Measurements from ENCODE around the gene TRIM23. TPM values are rescaled to one million over a fixed set of nuclear protein-coding genes. Genes with fewer than 3 reads are reported as not detected.
A peak's percentile ranks its signal among the peaks of the same experiment; 100 is the strongest.
"Not testable (repeated sequence)": the region's sequence is repeated elsewhere in the genome, so short reads cannot be mapped to it uniquely, and the experiment has no call there.

Gene TRIM23
- total RNA-seq, 1 donor from 2014 or later, result 13.0 TPM

- ChIA-PET CTCF (interaction anchor here (1.1 kb wide), 1 partner anchor 142 kb away, joined by 3 read pairs; no protein-coding TSS in a partner anchor), POLR2A (interaction anchor here (1.3 to 1.6 kb wide), 2 partner anchors 63 to 300 kb away, joined by 4 to 6 read pairs; partner anchors contain the start of genes CENPK, ERBIN and PPWD1)
- intact Hi-C loops (cut with micrococcal nuclease), result loop anchor here (10.0 kb wide), 3 partner anchors 379 to 591 kb away; no protein-coding TSS in a partner anchor
- no peak for DNase-seq
- Mint-ChIP-seq H3K27me3 (no peaks in the 10 kb centered on the region), H3K9me3 (no peaks in the 10 kb centered on the region), H3K4me1 (peaks cover 40% of the 10 kb centered on the region), H3K36me3 (ENCODE audit: low read depth) (peaks cover 28% of the 10 kb centered on the region), H3K4me3 (peak overlapping the region; percentile 99), H3K27ac (peak overlapping the region; percentile 24)
- TF ChIP-seq, protein P1, sequence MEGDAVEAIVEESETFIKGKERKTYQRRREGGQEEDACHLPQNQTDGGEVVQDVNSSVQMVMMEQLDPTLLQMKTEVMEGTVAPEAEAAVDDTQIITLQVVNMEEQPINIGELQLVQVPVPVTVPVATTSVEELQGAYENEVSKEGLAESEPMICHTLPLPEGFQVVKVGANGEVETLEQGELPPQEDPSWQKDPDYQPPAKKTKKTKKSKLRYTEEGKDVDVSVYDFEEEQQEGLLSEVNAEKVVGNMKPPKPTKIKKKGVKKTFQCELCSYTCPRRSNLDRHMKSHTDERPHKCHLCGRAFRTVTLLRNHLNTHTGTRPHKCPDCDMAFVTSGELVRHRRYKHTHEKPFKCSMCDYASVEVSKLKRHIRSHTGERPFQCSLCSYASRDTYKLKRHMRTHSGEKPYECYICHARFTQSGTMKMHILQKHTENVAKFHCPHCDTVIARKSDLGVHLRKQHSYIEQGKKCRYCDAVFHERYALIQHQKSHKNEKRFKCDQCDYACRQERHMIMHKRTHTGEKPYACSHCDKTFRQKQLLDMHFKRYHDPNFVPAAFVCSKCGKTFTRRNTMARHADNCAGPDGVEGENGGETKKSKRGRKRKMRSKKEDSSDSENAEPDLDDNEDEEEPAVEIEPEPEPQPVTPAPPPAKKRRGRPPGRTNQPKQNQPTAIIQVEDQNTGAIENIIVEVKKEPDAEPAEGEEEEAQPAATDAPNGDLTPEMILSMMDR (IDR thresholded peaks at IDR 0.05), result no peak
- ATAC-seq (ENCODE audit: low read depth), result no peak
Measured at GRCh38 chr5:65625743-65626142, 1.6 kb upstream of the TRIM23 start.

- ChIA-PET CTCF (no interaction called here), POLR2A (interaction anchor here (1.1 to 1.6 kb wide), 5 partner anchors 18 to 520 kb away, joined by 3 to 24 read pairs (median 6); partner anchors contain the start of genes CENPK, ERBIN, PPWD1 and SREK1)
- Mint-ChIP-seq H3K4me1 (peaks cover 43% of the 10 kb centered on the region), H3K36me3 (ENCODE audit: low read depth) (peaks cover 26% of the 10 kb centered on the region), H3K9me3 (no peaks in the 10 kb centered on the region), H3K27ac (peak within 1 kb of the TSS; percentile 98), H3K27me3 (no peaks in the 10 kb centered on the region), H3K4me3 (peak within 1 kb of the TSS; percentile 99)
- ATAC-seq (ENCODE audit: low read depth) (peak; percentile 74), DNase-seq (peak; percentile 58)
- TF ChIP-seq, protein P1 (IDR thresholded peaks at IDR 0.05), result no peak
- intact Hi-C loops (cut with micrococcal nuclease), result loop anchor here (1.0 to 10.0 kb wide), 9 partner anchors 62 to 857 kb away; partner anchors contain the start of genes CENPK, CWC27, NLN and PPWD1
Measured at GRCh38 chr5:65624571-65625555, 730 bp upstream of the TRIM23 start, which contains the start of the genes SHLD3 and TRAPPC13. SHLD3 (plus strand) TSS chr5:65625027; CDS start chr5:65629588, 4,561 bp downstream. TRAPPC13 (plus strand) TSS chr5:65625027; CDS start chr5:65625061, 34 bp downstream.

- POLR2A ChIA-PET, result interaction anchor here (0.6 to 1.6 kb wide), 5 partner anchors 17 to 521 kb away, joined by 3 to 24 read pairs (median 5); partner anchors contain the start of genes CENPK, NLN, PPWD1 and SGTB
- intact Hi-C loops (cut with micrococcal nuclease), result loop anchor here (10.0 kb wide), 3 partner anchors 381 to 589 kb away; no protein-coding TSS in a partner anchor
- H3K4me3 Mint-ChIP-seq, result peak overlapping the region; percentile 99
Measured at GRCh38 chr5:65623482-65623881, 651 bp downstream of the TRIM23 start.

DNA sequence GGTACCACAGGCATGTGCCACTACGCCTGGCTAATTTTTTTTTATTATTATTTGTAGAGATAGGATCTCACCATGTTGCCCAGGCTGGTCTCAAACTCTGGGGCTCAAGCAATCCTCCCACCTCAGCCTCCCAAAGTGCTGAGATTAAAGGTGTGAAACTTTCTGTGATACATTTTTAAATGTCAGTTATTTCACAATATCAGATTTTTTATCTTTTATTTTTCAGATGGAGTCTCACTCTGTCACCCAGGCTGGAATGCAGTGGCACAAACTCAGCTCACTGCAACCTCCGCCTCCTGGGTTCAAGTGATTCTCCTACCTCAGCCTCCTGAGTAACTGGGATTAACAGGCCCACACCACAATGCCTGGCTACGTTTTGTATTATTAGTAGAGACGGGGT is 2.2 kb downstream of the TRIM23 start:
- H3K27ac Mint-ChIP-seq; H3K27me3 Mint-ChIP-seq; H3K9me3 Mint-ChIP-seq; CTCF ChIA-PET; ATAC-seq (ENCODE audit: low read depth); POLR2A ChIA-PET; DNase-seq; H3K4me3 Mint-ChIP-seq: not testable (repeated sequence)
- intact Hi-C loops (cut with micrococcal nuclease), result loop anchor here (10.0 kb wide), 3 partner anchors 383 to 587 kb away; no protein-coding TSS in a partner anchor
- peaks cover 50% of the 10 kb centered on the region for H3K4me1 Mint-ChIP-seq
- H3K36me3 Mint-ChIP-seq (ENCODE audit: low read depth), result peaks cover 30% of the 10 kb centered on the region

More at GRCh38 chr5:65623482-65623881, 651 bp downstream of the TRIM23 start:
- no peak for DNase-seq
- H3K4me1 Mint-ChIP-seq, result peaks cover 49% of the 10 kb centered on the region
- no peaks in the 10 kb centered on the region for H3K9me3 Mint-ChIP-seq
- H3K27me3 Mint-ChIP-seq, result no peaks in the 10 kb centered on the region
- CTCF ChIA-PET, result no interaction called here
- ATAC-seq (ENCODE audit: low read depth), result no peak
- peaks cover 25% of the 10 kb centered on the region for H3K36me3 Mint-ChIP-seq (ENCODE audit: low read depth)
- H3K27ac Mint-ChIP-seq, result peak overlapping the region; percentile 98
- TF ChIP-seq, protein P1 (IDR thresholded peaks at IDR 0.05), result no peak

DNA sequence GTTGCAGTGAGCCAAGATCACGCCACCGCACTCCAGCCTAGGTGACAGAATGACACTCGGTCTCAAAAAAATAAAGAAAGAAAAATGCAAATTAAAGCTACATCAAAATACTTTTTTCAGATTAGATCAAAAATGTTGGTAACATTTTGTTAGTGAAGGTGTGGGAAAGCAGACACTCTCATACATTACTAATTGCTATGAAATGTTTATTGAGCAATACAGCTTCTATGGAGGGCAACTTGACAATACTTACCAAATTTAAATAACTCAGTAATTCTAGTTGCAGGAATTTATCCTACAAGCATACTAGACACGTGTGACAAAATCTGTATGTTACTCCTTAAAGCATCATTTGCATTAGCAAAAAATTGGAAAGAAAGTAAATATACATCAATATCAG is 4.1 kb downstream of the TRIM23 start:
- ChIA-PET POLR2A (interaction anchor here (0.7 kb wide), 1 partner anchor 57 kb away, joined by 3 read pairs; the partner anchor contains the start of genes CENPK and PPWD1), CTCF (no interaction called here)
- Mint-ChIP-seq H3K9me3 (no peaks in the 10 kb centered on the region), H3K27me3 (no peaks in the 10 kb centered on the region), H3K36me3 (ENCODE audit: low read depth) (peaks cover 38% of the 10 kb centered on the region), H3K4me1 (peaks cover 35% of the 10 kb centered on the region), H3K4me3 (no peak overlapping the region), H3K27ac (no peak overlapping the region)
- no peak for ATAC-seq (ENCODE audit: low read depth)
- TF ChIP-seq, protein P1 (IDR thresholded peaks at IDR 0.05), result no peak
- intact Hi-C loops (cut with micrococcal nuclease), result loop anchor here (10.0 kb wide), 3 partner anchors 385 to 585 kb away; no protein-coding TSS in a partner anchor
- DNase-seq, result no peak
